Keratinocyte (primary cell): ENCODE measurements around the gene GRB10. TPM values are rescaled to one million over a fixed set of nuclear protein-coding genes. Genes with fewer than 3 reads are reported as not detected.

Source experiments
- DNase-seq: peaks from one replicate; pipeline ENCODE4 v3.0.0-alpha.2; 2011; ENCODE audit warnings: low read depth, missing footprints, low spot score
- FAIRE-seq: peaks from 2 replicates; lab custom pipeline; 2011; peaks lifted over from hg19 to GRCh38; lab: Jason Lieb, UNC
- H2AFZ ChIP-seq: 2 replicates; pipeline ENCODE4 v1.6.0; 2012; ENCODE audit warnings: low read length, control low read depth, inconsistent platforms; ENCODE audit not compliant: control insufficient read depth
- H3K27ac ChIP-seq: 2 replicates; pipeline ENCODE4 v1.5.1; 2011; ENCODE audit warnings: low read length; ENCODE audit not compliant: control insufficient read depth, insufficient read depth
- H3K27me3 ChIP-seq: 3 replicates; pipeline ENCODE4 v1.6.0; 2011; ENCODE audit warnings: low read length; ENCODE audit not compliant: control insufficient read depth, insufficient read depth; ENCODE audit errors: extremely low read depth
- H3K36me3 ChIP-seq, 2 experiments: 2 replicates in 1 of 2; 3 replicates in 1 of 2; pipeline ENCODE4 v1.5.1; 2011; ENCODE audit warnings: low read length in 2 of 2, mild to moderate bottlenecking in 1 of 2; ENCODE audit not compliant: control insufficient read depth in 2 of 2, insufficient read depth in 2 of 2; ENCODE audit errors: extremely low read depth in 1 of 2
- H3K4me1 ChIP-seq: 3 replicates; pipeline ENCODE4 v1.5.1; 2011; ENCODE audit warnings: low read length; ENCODE audit not compliant: control insufficient read depth, insufficient read depth; ENCODE audit errors: extremely low read depth
- H3K4me2 ChIP-seq: 3 replicates; pipeline ENCODE4 v1.6.0; 2011; ENCODE audit warnings: low read depth, low read length; ENCODE audit not compliant: control insufficient read depth, insufficient read depth; ENCODE audit errors: extremely low read depth
- H3K4me3 ChIP-seq, 3 experiments: fragments of 200-600 bp in 1 of 3; sonication (generic) in 1 of 3; 2 replicates in 2 of 3; 3 replicates in 1 of 3; pipeline ENCODE4 v1.5.1; 2011 to 2016; ENCODE audit warnings: low read length in 3 of 3, mild to moderate bottlenecking in 3 of 3, control low read depth in 2 of 3, inconsistent platforms in 1 of 3, low read depth in 1 of 3, mixed read lengths in 1 of 3, mixed run types in 1 of 3, moderate library complexity in 1 of 3; ENCODE audit not compliant: control insufficient read depth in 2 of 3, insufficient read depth in 2 of 3; ENCODE audit errors: extremely low read depth in 1 of 3
- H3K79me2 ChIP-seq: 2 replicates; pipeline ENCODE4 v1.6.0; 2012; ENCODE audit warnings: low read length; ENCODE audit not compliant: control insufficient read depth, insufficient read depth
- H3K9ac ChIP-seq: 3 replicates; pipeline ENCODE4 v1.6.0; 2011; ENCODE audit warnings: low read length; ENCODE audit not compliant: control insufficient read depth, insufficient read depth; ENCODE audit errors: extremely low read depth
- H3K9me1 ChIP-seq: 3 replicates; pipeline ENCODE4 v1.6.0; 2011; ENCODE audit warnings: low read length; ENCODE audit not compliant: control insufficient read depth, insufficient read depth; ENCODE audit errors: extremely low read depth
- H3K9me3 ChIP-seq: 2 replicates; pipeline ENCODE4 v1.5.1; 2012; ENCODE audit warnings: low read depth, low read length; ENCODE audit not compliant: control insufficient read depth
- H4K20me1 ChIP-seq: 3 replicates; pipeline ENCODE4 v1.6.0; 2011; ENCODE audit warnings: low read length; ENCODE audit not compliant: control insufficient read depth, insufficient read depth; ENCODE audit errors: extremely low read depth
- CTCF ChIP-seq, 3 experiments: IDR thresholded peaks in 1 of 3; conservative IDR thresholded peaks in 1 of 3; optimal IDR thresholded peaks in 1 of 3; 2 replicates in 2 of 3; 3 replicates in 1 of 3; pipeline versions ENCODE3 to v1.5.1; 2011; ENCODE audit warnings: low read length in 3 of 3, mild to moderate bottlenecking in 3 of 3, moderate library complexity in 2 of 3, control low read depth in 1 of 3, inconsistent platforms in 1 of 3; ENCODE audit not compliant: insufficient read depth in 2 of 3; ENCODE audit errors: extremely low read depth in 1 of 3
- EZH2 ChIP-seq: IDR thresholded peaks from one replicate; pipeline ENCODE4 v1.6.1; 2012; ENCODE audit warnings: inconsistent platforms, mild to moderate bottlenecking, low read length, moderate library complexity
- dilution Hi-C: fragments of 300-500 bp; cut with MboI; formaldehyde crosslinking; loops from one replicate; pipeline ENCODE4 v1.7.0; 2020; ENCODE audit warnings: low sequenced_read_pairs; ENCODE audit not compliant: extremely low pct_ligation_motif_present
- polyA plus RNA-seq, 5 experiments: library from polyadenylated mRNA; depleted of rRNA in 3 of 5; stranded (reverse) in 3 of 5; stranded (forward) in 1 of 5; unstranded in 1 of 5; fragments of >200 nt; gene quantifications; 1 replicate in 1 of 5; 2 replicates in 3 of 5; 3 replicates in 1 of 5; pipeline versions ENCODE4 v1.2.1 to v1.2.3, GENCODE V29; 2011 to 2012; ENCODE audit warnings: missing spikeins in 2 of 5, low read depth in 1 of 5, low replicate concordance in 1 of 5

GRB10 gene
- polyA plus RNA-seq, 1 donor (not counting 4 experiments of a cell fraction or from before 2014, with no cell fraction given) = 4.4 TPM

DNA sequence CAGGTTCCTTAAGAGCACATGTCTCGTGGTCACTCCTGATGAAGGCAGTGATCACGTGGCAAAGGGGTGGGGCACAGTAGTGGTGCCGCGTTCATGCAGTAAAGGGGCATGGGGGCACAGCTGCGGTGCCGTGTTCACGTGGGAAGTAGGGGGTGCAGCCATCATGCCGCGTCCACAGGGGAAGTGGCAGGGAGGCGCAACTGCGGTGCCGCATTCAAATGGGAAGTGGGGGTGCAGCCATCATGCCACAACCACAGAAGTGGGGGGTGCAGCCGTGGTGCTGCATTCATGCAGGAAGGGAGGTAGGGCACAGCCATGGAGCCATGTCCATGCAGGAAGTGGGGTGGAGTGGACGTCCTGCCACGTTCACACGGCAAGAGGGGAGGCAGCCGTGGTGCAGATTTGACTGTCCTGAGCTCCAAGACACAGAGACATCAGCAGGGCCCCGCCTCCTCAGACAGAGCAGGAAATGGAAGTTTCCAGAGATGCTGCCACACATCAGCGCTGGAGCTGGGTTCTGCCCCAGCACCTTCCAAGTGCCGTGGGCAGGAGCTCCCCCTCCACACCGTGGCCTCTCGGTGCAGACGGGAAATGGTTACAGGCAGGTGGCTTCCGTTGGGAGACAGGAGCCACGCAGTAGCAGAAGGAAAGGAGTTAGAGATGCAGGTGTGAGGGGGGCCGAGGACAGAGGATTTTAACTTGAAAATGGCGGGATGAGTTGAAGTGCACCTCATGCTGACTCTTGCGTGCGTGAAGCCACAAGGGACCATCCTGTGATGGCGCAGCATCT lies 122.5 kb downstream of the GRB10 start:
- H3K27ac ChIP-seq = no peak overlapping the region
- TF ChIP-seq CTCF (optimal IDR thresholded peaks at IDR 0.05 in 1 of 3, IDR thresholded peaks at IDR 0.05 in 1 of 3, conservative IDR thresholded peaks at IDR 0.05 in 1 of 3; ENCODE audit: extremely low read depth in 1 of 3, insufficient read depth in 2 of 3, low read length in 3 of 3) (no peak), EZH2 (no peak)
- dilution Hi-C loops = no loop called here
- H3K4me1 ChIP-seq = peaks cover 23% of the 10 kb centered on the region
- H3K27me3 ChIP-seq = peaks cover 23% of the 10 kb centered on the region
- no peak overlapping the region for H3K4me3 ChIP-seq
- H3K9ac ChIP-seq = no peak overlapping the region
- H2AFZ ChIP-seq = no peak overlapping the region
- H3K9me1 ChIP-seq = peaks cover 3% of the 10 kb centered on the region
- no peak overlapping the region for H3K4me2 ChIP-seq
- H3K79me2 ChIP-seq = no peaks in the 10 kb centered on the region
- H3K9me3 ChIP-seq = no peaks in the 10 kb centered on the region
- no peak for DNase-seq
- H3K36me3 ChIP-seq = no peaks in the 10 kb centered on the region
- FAIRE-seq = no peak
- H4K20me1 ChIP-seq = peaks cover 14% of the 10 kb centered on the region

GRCh38 chr7:50659329-50659965 lies 123.2 kb downstream of the GRB10 start:
- dilution Hi-C loops = no loop called here
- FAIRE-seq (no peak), DNase-seq (no peak)
- Histone ChIP-seq H3K36me3 (no peaks in the 10 kb centered on the region), H3K4me2 (no peak overlapping the region), H3K9ac (no peak overlapping the region), H3K9me1 (peaks cover 3% of the 10 kb centered on the region), H4K20me1 (peaks cover 11% of the 10 kb centered on the region), H3K9me3 (no peaks in the 10 kb centered on the region), H3K27me3 (peaks cover 23% of the 10 kb centered on the region), H3K4me1 (peaks cover 17% of the 10 kb centered on the region), H3K27ac (no peak overlapping the region), H3K4me3 (no peak overlapping the region), H3K79me2 (no peaks in the 10 kb centered on the region), H2AFZ (no peak overlapping the region)
- TF ChIP-seq CTCF (optimal IDR thresholded peaks at IDR 0.05 in 1 of 3, IDR thresholded peaks at IDR 0.05 in 1 of 3, conservative IDR thresholded peaks at IDR 0.05 in 1 of 3; ENCODE audit: extremely low read depth in 1 of 3, insufficient read depth in 2 of 3, low read length in 3 of 3) (no peak), EZH2 (no peak)
